BLaER1 (cell line): ENCODE data around the gene FAIM2.

ENCODE experiments used
- H3K27ac ChIP-seq: shearing (Covaris generic); formaldehyde crosslinking; 2 replicates; pipeline ENCODE4 v1.8.1; 2022
- H3K27me3 ChIP-seq: shearing (Covaris generic); formaldehyde crosslinking; 2 replicates; pipeline ENCODE4 v1.8.1; 2022
- H3K36me3 ChIP-seq: shearing (Covaris generic); formaldehyde crosslinking; 2 replicates; pipeline ENCODE4 v1.8.1; 2022
- H3K4me1 ChIP-seq: shearing (Covaris generic); formaldehyde crosslinking; 2 replicates; pipeline ENCODE4 v1.8.1; 2022
- H3K4me2 ChIP-seq: shearing (Covaris generic); formaldehyde crosslinking; 2 replicates; pipeline ENCODE4 v1.8.1; 2022
- H3K4me3 ChIP-seq: shearing (Covaris generic); formaldehyde crosslinking; 2 replicates; pipeline ENCODE4 v1.8.1; 2022
- H3K9ac ChIP-seq: shearing (Covaris generic); formaldehyde crosslinking; 2 replicates; pipeline ENCODE4 v1.8.1; 2022
- H3K9me3 ChIP-seq: shearing (Covaris generic); formaldehyde crosslinking; 2 replicates; pipeline ENCODE4 v1.8.1; 2022
- H4K20me1 ChIP-seq: shearing (Covaris generic); formaldehyde crosslinking; 2 replicates; pipeline ENCODE4 v1.8.1; 2022
- Cebpa-rat ChIP-seq: shearing (Covaris generic); IDR thresholded peaks from 2 replicates; pipeline ENCODE4 v1.8.1; 2022

FAIM2 gene

DNA sequence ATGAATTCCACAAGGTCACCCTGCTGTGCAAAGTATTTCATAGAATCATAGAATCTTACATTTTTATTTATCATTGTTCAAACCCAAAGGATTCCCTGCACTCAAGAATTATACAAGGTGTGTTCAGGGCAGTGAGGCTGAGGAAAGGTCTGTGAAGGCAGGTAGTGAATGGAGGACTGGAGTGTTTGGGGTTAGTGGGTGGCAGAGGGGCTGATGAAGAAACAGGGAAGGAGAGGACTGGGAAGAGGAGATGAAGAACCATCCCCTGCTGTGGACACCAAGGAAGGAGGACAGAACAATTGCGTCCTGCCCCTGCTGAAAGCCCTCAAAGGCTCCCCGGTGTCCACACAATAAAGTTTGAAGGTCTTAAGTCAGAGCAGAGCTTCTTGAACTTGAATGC, 50.0 kb downstream of the FAIM2 start:
- Histone ChIP-seq H3K27ac (no peak overlapping the region), H3K9ac (no peak overlapping the region), H3K4me1 (no peaks in the 10 kb centered on the region), H3K36me3 (no peaks in the 10 kb centered on the region), H3K4me2 (no peak overlapping the region), H3K9me3 (no peaks in the 10 kb centered on the region), H3K4me3 (no peak overlapping the region), H4K20me1 (no peaks in the 10 kb centered on the region), H3K27me3 (no peaks in the 10 kb centered on the region)
- TF ChIP-seq Cebpa-rat: no peak

DNA sequence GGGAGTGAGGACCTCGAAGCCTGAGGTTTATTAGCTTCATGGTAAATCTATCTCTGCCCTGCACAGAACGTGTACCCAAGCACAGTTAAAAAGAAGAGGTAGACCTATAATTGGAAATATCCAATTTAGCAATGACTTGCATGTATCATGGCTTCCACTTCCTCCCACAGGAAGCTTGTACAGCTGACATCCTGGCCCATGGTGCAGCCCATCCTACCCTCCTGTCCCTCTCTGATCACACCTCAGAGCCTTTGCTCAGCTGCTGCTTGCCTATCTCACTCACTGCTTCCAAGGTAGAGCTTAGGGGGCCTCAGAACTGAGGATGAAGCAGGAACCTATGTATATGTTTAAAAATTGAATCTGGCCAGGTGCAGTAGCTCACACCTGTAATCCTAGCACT, 56.5 kb downstream of the FAIM2 start:
- Histone ChIP-seq H3K36me3 (no peaks in the 10 kb centered on the region), H3K4me2 (peak overlapping the region; percentile 70), H3K9ac (no peak overlapping the region), H3K9me3 (no peaks in the 10 kb centered on the region), H3K4me3 (peak overlapping the region; percentile 1; the same call in 1 of the 2 replicates), H4K20me1 (no peaks in the 10 kb centered on the region), H3K4me1 (peaks cover 36% of the 10 kb centered on the region), H3K27ac (peak overlapping the region; percentile 23), H3K27me3 (no peaks in the 10 kb centered on the region)
- TF ChIP-seq Cebpa-rat: no peak

- H3K9ac ChIP-seq: no peak overlapping the region
- TF ChIP-seq Cebpa-rat: no peak
- H4K20me1 ChIP-seq: no peaks in the 10 kb centered on the region
- no peak overlapping the region for H3K4me2 ChIP-seq
- no peaks in the 10 kb centered on the region for H3K27me3 ChIP-seq
- no peak overlapping the region for H3K27ac ChIP-seq
- H3K4me3 ChIP-seq: no peak overlapping the region
- peaks cover 45% of the 10 kb centered on the region for H3K4me1 ChIP-seq
- H3K36me3 ChIP-seq: no peaks in the 10 kb centered on the region
- H3K9me3 ChIP-seq: no peaks in the 10 kb centered on the region
Measured at GRCh38 chr12:49846032-49846431, 57.7 kb downstream of the FAIM2 start.

GRCh38 chr12:49843876-49844437, 59.7 kb downstream of the FAIM2 start:
- Histone ChIP-seq H3K27ac (no peak overlapping the region), H3K4me3 (no peak overlapping the region; the same call in 1 of the 2 replicates), H3K36me3 (no peaks in the 10 kb centered on the region), H3K4me2 (peak overlapping the region; percentile 90), H3K27me3 (no peaks in the 10 kb centered on the region), H3K9ac (no peak overlapping the region), H4K20me1 (no peaks in the 10 kb centered on the region), H3K4me1 (peaks cover 58% of the 10 kb centered on the region), H3K9me3 (no peaks in the 10 kb centered on the region)
- TF ChIP-seq Cebpa-rat: no peak

DNA sequence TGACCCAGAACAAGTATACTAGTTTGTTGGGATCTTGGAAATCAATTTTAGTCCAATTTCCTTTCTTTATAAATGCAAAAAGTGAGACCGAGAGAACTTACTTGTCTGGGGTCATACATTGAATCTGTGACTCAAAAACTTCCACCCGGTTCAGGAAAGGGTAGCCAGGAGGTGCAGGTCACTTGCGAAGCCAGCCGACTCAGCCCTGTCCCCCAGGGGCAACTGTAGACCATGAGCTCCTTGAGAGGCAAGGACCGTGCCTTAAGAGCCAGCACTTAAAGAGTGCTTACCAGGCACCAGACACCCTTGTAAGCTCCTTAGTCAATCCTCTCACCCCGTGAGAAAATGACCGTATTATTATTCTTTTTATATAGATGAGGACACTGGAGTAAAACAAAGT, 60.3 kb downstream of the FAIM2 start:
- no peak for TF ChIP-seq Cebpa-rat
- H4K20me1 ChIP-seq: no peaks in the 10 kb centered on the region
- peak overlapping the region; percentile 73 for H3K4me3 ChIP-seq
- peaks cover 58% of the 10 kb centered on the region for H3K4me1 ChIP-seq
- peak overlapping the region; percentile 90 for H3K4me2 ChIP-seq
- peak overlapping the region; percentile 84 for H3K9ac ChIP-seq
- no peaks in the 10 kb centered on the region for H3K27me3 ChIP-seq
- peak overlapping the region; percentile 82 for H3K27ac ChIP-seq
- H3K9me3 ChIP-seq: no peaks in the 10 kb centered on the region
- H3K36me3 ChIP-seq: no peaks in the 10 kb centered on the region

GRCh38 chr12:49842519-49843352, 61.0 kb downstream of the FAIM2 start, which contains the start of gene BCDIN3D:
TSS of gene BCDIN3D (minus strand) at chr12:49843106. CDS start at chr12:49843087, 19 bp downstream.
- Histone ChIP-seq H3K36me3 (no peaks in the 10 kb centered on the region), H3K9me3 (no peaks in the 10 kb centered on the region), H3K4me3 (peak within 1 kb of the TSS; percentile 73), H3K4me2 (peak within 1 kb of the TSS; percentile 90), H3K4me1 (peaks cover 57% of the 10 kb centered on the region), H3K27me3 (no peaks in the 10 kb centered on the region), H4K20me1 (no peaks in the 10 kb centered on the region), H3K9ac (peak within 1 kb of the TSS; percentile 84), H3K27ac (peak within 1 kb of the TSS; percentile 82)
- no peak for TF ChIP-seq Cebpa-rat

- TF ChIP-seq Cebpa-rat: no peak
- H3K36me3 ChIP-seq: no peaks in the 10 kb centered on the region
- H3K9ac ChIP-seq: no peak overlapping the region
- H3K4me1 ChIP-seq: peaks cover 35% of the 10 kb centered on the region
- no peak overlapping the region for H3K27ac ChIP-seq
- H3K27me3 ChIP-seq: no peaks in the 10 kb centered on the region
- no peak overlapping the region for H3K4me2 ChIP-seq
- H3K4me3 ChIP-seq: no peak overlapping the region
- no peaks in the 10 kb centered on the region for H4K20me1 ChIP-seq
- H3K9me3 ChIP-seq: no peaks in the 10 kb centered on the region
Measured at GRCh38 chr12:49838973-49839633, 64.6 kb downstream of the FAIM2 start.

DNA sequence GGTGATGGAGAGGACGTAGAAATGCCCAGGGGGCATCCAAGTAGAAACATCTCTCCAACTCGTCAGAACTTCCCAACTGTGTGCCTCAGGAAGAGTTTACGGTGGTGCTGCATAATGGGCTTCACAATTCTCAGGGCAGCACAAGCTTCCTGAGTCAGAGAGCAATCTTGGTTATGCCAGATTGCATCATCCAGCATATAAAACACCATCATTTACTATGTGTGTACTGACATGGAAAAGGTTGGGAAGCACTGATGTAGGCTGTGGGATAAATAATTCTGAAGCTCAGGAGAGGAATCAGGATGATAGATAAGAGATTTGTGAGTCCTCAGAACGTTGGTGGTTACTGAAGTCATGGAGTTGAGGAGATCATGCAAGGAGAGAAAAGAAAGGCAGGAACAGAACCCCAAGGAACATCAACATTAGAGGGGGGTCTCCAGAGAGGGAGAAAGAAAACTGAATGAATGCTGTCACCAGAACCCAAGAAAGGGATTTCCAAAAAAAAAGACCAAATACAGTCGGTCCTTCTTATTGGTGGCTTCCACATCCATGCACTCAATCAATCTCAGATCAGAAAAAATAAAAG, 70.8 kb downstream of the FAIM2 start:
- TF ChIP-seq Cebpa-rat: 0 out of 2 replicates have a peak, but pooled peaks have one; percentile 35

GRCh38 chr12:49831717-49832116, 72.0 kb downstream of the FAIM2 start:
- Histone ChIP-seq H3K27ac (no peak overlapping the region), H3K36me3 (no peaks in the 10 kb centered on the region), H3K4me2 (no peak overlapping the region), H4K20me1 (peaks cover 9% of the 10 kb centered on the region), H3K4me1 (peaks cover 20% of the 10 kb centered on the region), H3K27me3 (no peaks in the 10 kb centered on the region), H3K9ac (no peak overlapping the region), H3K4me3 (no peak overlapping the region), H3K9me3 (no peaks in the 10 kb centered on the region)
- no peak for TF ChIP-seq Cebpa-rat

More for the DNA sequence above, 70.8 kb downstream of the FAIM2 start:
- Histone ChIP-seq H3K36me3 (no peaks in the 10 kb centered on the region), H3K4me3 (no peak overlapping the region), H3K27me3 (no peaks in the 10 kb centered on the region), H3K4me2 (no peak overlapping the region), H3K9me3 (no peaks in the 10 kb centered on the region), H4K20me1 (no peaks in the 10 kb centered on the region), H3K4me1 (peaks cover 10% of the 10 kb centered on the region), H3K9ac (no peak overlapping the region), H3K27ac (no peak overlapping the region)
